PFSK-1 (cell line): ENCODE data around the gene SLC25A25.

Experiments
- POLR2AphosphoS5 ChIP-seq: IDR thresholded peaks from 2 replicates; pipeline ENCODE4 v1.6.1; 2012; ENCODE audit warnings: low read depth, mild to moderate bottlenecking, control low read depth, low read length, moderate library complexity
- REST ChIP-seq, 2 experiments: IDR thresholded peaks; 2 replicates each; pipeline versions ENCODE4 v1.6.1 to v1.8.0; 2011 to 2012; ENCODE audit warnings: low read depth in 2 of 2, low read length in 2 of 2, control low read depth in 1 of 2, inconsistent platforms in 1 of 2, mild to moderate bottlenecking in 1 of 2, moderate library complexity in 1 of 2; ENCODE audit not compliant: insufficient read depth in 1 of 2
- SIN3A ChIP-seq: IDR thresholded peaks from 2 replicates; pipeline ENCODE4 v1.6.1; 2012; ENCODE audit warnings: mild to moderate bottlenecking, low read length, moderate library complexity, borderline replicate concordance; ENCODE audit not compliant: insufficient read depth

GRCh38 chr9:128118472-128118857 is 50.4 kb downstream of the SLC25A25 start:
- TF ChIP-seq POLR2AphosphoS5 = no peak
- TF ChIP-seq REST (IDR thresholded peaks at IDR 0.05; ENCODE audit: insufficient read depth in 1 of 2, low read depth in 2 of 2, low read length in 2 of 2) = no peak
- TF ChIP-seq SIN3A = no peak
